Fibroblast of skin of back (primary cell): ENCODE measurements around the gene SLC2A10.

Experiments
- DNase-seq: peaks from one replicate; pipeline ENCODE4 v3.0.0-alpha.2; 2013

SLC2A10 gene

DNA sequence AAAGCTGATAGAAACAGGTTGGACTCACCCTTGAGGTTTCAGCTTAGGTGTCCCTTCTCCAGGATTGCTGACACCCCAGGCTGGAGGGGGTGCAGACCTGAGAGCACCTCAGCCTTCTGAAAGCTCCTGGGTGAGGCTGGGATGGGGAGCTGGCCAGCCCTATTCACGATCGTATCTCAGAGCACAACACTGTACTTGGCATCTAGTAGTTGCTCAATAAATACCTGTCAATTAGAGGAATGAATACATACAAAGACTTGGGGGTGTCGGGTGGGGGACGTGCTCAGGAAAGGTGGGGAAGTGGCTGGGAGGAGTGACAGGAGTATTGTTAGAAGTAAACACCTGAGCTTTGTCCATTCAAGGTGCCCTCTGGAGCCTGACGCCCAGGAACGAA lies 61.7 kb downstream of the SLC2A10 start:
- no peak for DNase-seq

DNA sequence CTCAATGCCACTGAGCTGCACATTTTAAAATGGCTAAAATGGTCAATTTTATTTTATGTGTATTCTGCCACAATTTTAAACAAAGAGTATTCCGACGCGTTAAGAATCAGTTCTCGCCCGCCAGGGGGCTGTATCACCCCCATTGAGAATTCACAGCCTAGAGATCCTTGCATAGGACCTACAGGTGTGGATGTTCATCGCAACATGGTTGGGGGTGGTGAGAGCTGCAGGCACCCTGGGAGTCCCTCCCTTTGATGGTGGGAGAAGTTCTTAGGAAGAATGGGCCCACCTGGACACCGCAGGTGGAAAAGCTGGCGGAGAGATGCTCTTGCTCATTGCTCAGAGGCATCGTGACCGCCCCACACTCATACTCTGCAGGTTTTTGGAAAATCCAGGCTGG lies 63.5 kb downstream of the SLC2A10 start:
- no peak for DNase-seq

DNA sequence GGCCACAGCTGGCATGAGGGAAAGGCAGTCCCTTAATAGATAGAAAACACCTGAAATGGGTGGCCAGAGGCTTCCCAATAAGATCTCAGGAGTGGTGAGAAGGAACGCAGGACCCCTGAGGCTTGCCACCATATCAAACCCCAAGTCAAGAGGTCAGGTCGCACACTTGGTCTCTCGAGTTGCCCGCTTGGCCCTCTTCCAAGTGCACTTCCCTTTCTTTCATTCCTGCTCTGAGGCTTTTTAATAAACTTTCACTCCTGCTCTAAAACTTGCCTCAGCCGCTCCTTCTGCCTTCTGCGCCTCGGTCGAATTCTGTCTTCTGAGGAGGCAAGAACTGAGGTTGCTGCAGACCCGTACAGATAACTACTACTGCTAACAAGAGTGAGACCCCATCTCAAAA lies 64.2 kb downstream of the SLC2A10 start:
- no peak for DNase-seq

DNA sequence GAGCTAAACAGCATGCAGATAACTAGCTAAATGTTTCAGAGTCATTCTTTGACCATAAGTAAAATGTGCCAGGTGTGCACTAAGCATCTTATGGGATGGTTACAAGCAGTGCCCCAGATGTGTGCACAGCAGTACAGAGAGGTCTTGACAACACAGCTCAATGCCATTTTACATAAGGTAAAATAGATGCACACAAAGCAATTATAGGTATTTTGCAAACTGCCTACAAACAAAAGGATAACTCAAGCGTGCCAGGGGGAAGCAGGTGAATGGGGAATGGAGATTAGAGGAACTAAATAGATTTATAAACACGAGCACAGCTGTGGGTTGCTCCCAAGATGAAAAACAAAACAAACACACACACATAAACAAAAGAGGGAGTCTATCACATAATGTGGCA lies 64.8 kb downstream of the SLC2A10 start:
- no peak for DNase-seq

DNA sequence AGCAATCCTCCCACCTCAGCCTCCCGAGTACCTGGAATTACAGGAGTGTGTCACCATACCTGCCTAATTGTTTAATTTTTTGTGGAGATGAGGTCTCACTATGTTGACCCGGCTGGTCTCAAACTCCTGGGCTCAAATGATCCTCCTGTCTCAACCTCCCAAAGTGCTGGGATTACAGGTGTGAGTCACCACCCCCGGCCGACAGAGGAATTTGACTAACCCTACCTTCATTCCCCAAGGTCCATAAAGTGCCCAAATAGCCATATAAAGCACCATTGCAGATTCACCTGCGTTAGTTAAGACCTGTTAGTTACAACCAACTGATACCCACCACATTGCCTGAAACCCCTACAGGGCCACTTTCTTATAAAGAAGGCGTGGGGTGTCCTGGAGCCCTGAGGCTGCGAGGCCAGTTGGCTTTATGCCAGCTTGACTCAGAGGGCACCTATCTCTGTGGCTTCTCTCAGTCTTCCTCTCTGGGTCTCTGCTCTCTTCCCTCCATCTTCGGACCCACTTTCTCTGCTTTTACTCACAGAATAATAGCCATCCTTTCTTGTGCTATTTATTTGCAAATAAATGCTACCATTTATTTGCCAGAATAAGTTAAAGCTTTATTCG lies 65.6 kb downstream of the SLC2A10 start:
- DNase-seq: no peak

DNA sequence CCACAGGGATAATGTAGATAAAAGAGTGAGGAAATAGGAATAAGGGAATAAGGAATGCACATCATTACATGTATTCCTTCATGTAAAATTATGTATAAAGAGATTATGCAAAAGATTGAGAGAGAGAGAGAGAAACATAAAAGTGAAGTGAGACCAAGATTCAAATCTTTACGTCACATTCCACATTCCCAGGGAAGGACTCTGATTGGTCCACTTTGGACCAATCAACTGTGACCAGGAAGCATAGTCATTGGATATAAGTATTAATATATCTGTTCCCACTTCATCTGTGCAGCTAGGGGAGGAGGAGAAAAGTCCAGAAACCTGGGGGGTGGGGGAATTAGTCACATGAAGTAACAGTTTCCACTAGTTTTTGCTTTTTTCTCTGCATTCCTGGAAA lies 66.4 kb downstream of the SLC2A10 start:
- DNase-seq: no peak

DNA sequence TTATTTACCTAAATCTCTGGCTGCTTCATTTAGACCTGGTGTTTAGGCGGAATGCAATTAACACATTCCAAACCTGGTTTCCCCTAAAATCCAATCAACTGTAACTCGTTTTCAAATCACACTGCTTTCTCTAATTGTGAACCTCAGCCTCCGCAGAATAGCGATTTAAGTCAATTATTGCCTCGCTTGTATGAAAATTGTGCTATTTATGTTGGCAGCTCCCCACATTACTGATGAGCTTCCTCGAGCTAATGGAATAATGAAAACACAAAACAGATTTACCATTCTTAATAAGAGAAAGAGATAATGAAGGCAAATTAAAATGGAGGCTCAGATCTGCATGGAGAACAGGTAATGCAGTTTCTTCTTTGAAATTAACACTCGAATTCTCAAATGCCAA lies 67.9 kb downstream of the SLC2A10 start:
- DNase-seq: no peak

DNA sequence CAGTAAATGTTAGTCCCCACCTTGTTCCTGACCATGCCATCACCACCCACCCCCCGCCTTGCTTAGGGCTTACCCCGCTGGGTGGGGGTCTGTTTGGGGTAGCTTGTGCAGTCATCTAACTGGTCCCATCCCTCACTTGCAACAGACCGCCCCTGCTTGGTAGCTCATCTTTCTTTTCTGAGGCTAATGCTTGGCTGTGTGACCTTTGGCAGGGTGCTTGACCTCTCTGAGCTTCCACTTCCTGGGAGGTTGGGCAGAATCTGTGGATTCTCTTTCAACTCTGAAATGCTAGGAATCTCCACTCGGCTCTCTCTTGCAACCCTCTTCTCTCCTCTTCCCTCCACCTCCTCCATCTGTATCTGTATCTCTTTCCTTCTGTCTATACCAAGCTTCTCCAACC lies 70.4 kb downstream of the SLC2A10 start:
- no peak for DNase-seq

DNA sequence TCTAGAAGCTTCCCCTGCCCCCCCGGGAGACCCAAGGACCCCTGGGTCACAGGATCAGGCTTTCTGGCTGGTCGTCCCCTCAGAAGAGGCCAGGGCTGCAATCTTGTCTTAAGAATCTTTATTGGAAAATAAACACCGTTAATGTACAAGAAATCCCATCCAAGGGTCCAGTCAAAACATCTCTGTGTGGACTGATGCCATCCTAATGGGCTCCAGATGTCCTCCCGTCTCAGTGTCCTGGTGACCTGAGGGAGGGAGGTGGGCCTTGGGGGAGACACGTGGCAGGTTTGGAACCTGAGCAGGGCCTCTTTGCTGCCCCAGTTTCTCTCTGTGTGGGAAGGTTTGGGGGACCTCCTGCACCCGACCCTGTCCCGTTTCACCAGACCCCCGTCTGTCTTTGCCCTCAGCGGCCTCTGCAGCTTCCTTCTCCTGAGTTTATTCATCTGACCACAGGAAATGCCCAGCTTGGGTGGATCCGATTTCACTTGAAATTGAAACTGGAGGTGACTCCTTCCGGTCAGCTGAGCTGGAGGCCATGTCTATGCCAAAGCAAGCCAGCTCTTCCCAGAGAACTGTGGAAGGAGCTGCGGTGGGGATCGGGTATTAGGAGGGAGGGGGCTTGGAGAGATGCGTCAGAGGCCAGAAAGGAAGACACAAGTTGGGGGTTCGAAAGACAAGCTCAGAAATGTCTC lies 75.1 kb downstream of the SLC2A10 start:
- peak; percentile 47 for DNase-seq
